WTC11 (cell line): Measurements from ENCODE around the gene PHF10. TPM values are rescaled to one million over a fixed set of nuclear protein-coding genes. Genes with fewer than 3 reads are reported as not detected.

ENCODE experiments used
- ATAC-seq: fragments of 200-7000 bp; cut with Tn5 transposase; 2 replicates; pipeline ENCODE4 v1.10.0; 2021; ENCODE audit warnings: mild to moderate bottlenecking, moderate library complexity
- CTCF ChIA-PET: fragments of 300-600 bp; sonication (Branson Sonifier 250); formaldehyde crosslinking; loops from one replicate; lab custom pipeline; 2021; ENCODE audit warnings: antibody characterized with exemption; lab: Charles Lee
- POLR2A ChIA-PET: fragments of 350-600 bp; sonication (Branson Sonifier 250); formaldehyde crosslinking; loops from one replicate; lab custom pipeline; 2021; ENCODE audit warnings: antibody characterized with exemption; lab: Charles Lee
- DNase-seq: peaks from one replicate; pipeline ENCODE4 v3.0.0; 2021; ENCODE audit warnings: low spot score
- H3K27ac Mint-ChIP-seq: 2 replicates; pipeline ENCODE4 v1.8.0; 2021; ENCODE audit warnings: mixed read lengths
- H3K27me3 Mint-ChIP-seq: 2 replicates; pipeline ENCODE4 v1.8.0; 2021; ENCODE audit warnings: low read depth, mild to moderate bottlenecking, moderate library complexity, mixed read lengths
- H3K36me3 Mint-ChIP-seq: 2 replicates; pipeline ENCODE4 v1.8.0; 2021; ENCODE audit warnings: mixed read lengths
- H3K4me1 Mint-ChIP-seq: 2 replicates; pipeline ENCODE4 v1.8.0; 2022; ENCODE audit warnings: mixed read lengths
- H3K4me3 Mint-ChIP-seq: 2 replicates; pipeline ENCODE4 v1.8.0; 2021; ENCODE audit warnings: mild to moderate bottlenecking, moderate library complexity, mixed read lengths
- H3K9me3 Mint-ChIP-seq: 2 replicates; pipeline ENCODE4 v1.8.0; 2021; ENCODE audit warnings: mixed read lengths
- ESRRA ChIP-seq: sonication (generic); formaldehyde crosslinking; IDR thresholded peaks from 2 replicates; pipeline ENCODE4 v1.8.1; 2022; ENCODE audit warnings: mild to moderate bottlenecking, missing genetic modification reagents, borderline replicate concordance
- FOXJ3 ChIP-seq: sonication (generic); formaldehyde crosslinking; IDR thresholded peaks from 2 replicates; pipeline ENCODE4 v1.9.0; 2021; ENCODE audit warnings: missing genetic modification reagents, mild to moderate bottlenecking, borderline replicate concordance
- FOXP1 ChIP-seq: sonication (generic); formaldehyde crosslinking; IDR thresholded peaks from 2 replicates; pipeline ENCODE4 v1.8.0; 2022; ENCODE audit warnings: missing genetic modification reagents, mild to moderate bottlenecking, moderate library complexity, borderline replicate concordance
- HMGA2 ChIP-seq: fragments of 250-450 bp; sonication (Bioruptor Pico); IDR thresholded peaks from 2 replicates; pipeline ENCODE4 v1.4.0; 2021; ENCODE audit warnings: mild to moderate bottlenecking, moderate library complexity
- MYBL2 ChIP-seq: sonication (generic); formaldehyde crosslinking; IDR thresholded peaks from 2 replicates; pipeline ENCODE4 v1.8.1; 2023; ENCODE audit warnings: mild to moderate bottlenecking, moderate library complexity, missing genetic modification reagents
- NFATC4 ChIP-seq: fragments of 250-450 bp; sonication (Bioruptor Pico); IDR thresholded peaks from 2 replicates; pipeline ENCODE4 v1.9.0; 2021; ENCODE audit warnings: mild to moderate bottlenecking
- NR1H2 ChIP-seq: sonication (generic); formaldehyde crosslinking; IDR thresholded peaks from 2 replicates; pipeline ENCODE4 v1.9.0; 2021; ENCODE audit warnings: mild to moderate bottlenecking, moderate library complexity, missing genetic modification reagents
- OVOL2 ChIP-seq: fragments of 250-450 bp; sonication (Bioruptor Pico); IDR thresholded peaks from 2 replicates; pipeline ENCODE4 v1.9.0; 2021; ENCODE audit warnings: mild to moderate bottlenecking, borderline replicate concordance
- SOX15 ChIP-seq: fragments of 250-450 bp; sonication (Bioruptor Pico); IDR thresholded peaks from 2 replicates; pipeline ENCODE4 v1.9.0; 2021; ENCODE audit warnings: mild to moderate bottlenecking
- TEAD1 ChIP-seq: sonication (generic); formaldehyde crosslinking; IDR thresholded peaks from 2 replicates; pipeline ENCODE4 v1.8.0; 2022; ENCODE audit warnings: mild to moderate bottlenecking, missing genetic modification reagents
- TEAD4 ChIP-seq: sonication (generic); formaldehyde crosslinking; IDR thresholded peaks from 2 replicates; pipeline ENCODE4 v1.8.0; 2022; ENCODE audit warnings: mild to moderate bottlenecking, missing genetic modification reagents
- total RNA-seq: library from RNA; stranded (reverse); gene quantifications from 3 replicates; pipeline ENCODE4 v1.2.3, GENCODE V29; 2021
- TF ChIP-seq, protein P1 (sequence below): fragments of 250-450 bp; sonication (Bioruptor Pico); IDR thresholded peaks from 2 replicates; pipeline ENCODE4 v1.9.0; 2021; ENCODE audit warnings: moderate library complexity, mild to moderate bottlenecking, inconsistent platforms, borderline replicate concordance
- TF ChIP-seq, protein P2 (sequence below): sonication (generic); formaldehyde crosslinking; IDR thresholded peaks from 2 replicates; pipeline ENCODE4 v1.8.1; 2022; ENCODE audit warnings: mild to moderate bottlenecking, missing genetic modification reagents, moderate library complexity, borderline replicate concordance
- TF ChIP-seq, protein P3 (sequence below): sonication (generic); formaldehyde crosslinking; IDR thresholded peaks from 2 replicates; pipeline ENCODE4 v1.8.0; 2022; ENCODE audit warnings: missing genetic modification reagents
- TF ChIP-seq, protein P4 (sequence below): sonication (generic); formaldehyde crosslinking; IDR thresholded peaks from 2 replicates; pipeline ENCODE4 v1.8.0; 2023; ENCODE audit warnings: missing genetic modification reagents
- TF ChIP-seq, protein P5 (sequence below): sonication (generic); formaldehyde crosslinking; IDR thresholded peaks from 2 replicates; pipeline ENCODE4 v1.8.1; 2023; ENCODE audit warnings: mild to moderate bottlenecking, missing genetic modification reagents
- TF ChIP-seq, protein P6 (sequence below): sonication (generic); formaldehyde crosslinking; IDR thresholded peaks from 2 replicates; pipeline ENCODE4 v1.8.1; 2023; ENCODE audit warnings: mild to moderate bottlenecking, moderate library complexity, missing genetic modification reagents
- TF ChIP-seq, protein P7 (sequence below): sonication (generic); formaldehyde crosslinking; IDR thresholded peaks from 2 replicates; pipeline ENCODE4 v1.8.0; 2022; ENCODE audit warnings: mild to moderate bottlenecking, missing genetic modification reagents

Gene PHF10
- total RNA-seq, 1 experiment from 2014 or later: 39.3 TPM

DNA sequence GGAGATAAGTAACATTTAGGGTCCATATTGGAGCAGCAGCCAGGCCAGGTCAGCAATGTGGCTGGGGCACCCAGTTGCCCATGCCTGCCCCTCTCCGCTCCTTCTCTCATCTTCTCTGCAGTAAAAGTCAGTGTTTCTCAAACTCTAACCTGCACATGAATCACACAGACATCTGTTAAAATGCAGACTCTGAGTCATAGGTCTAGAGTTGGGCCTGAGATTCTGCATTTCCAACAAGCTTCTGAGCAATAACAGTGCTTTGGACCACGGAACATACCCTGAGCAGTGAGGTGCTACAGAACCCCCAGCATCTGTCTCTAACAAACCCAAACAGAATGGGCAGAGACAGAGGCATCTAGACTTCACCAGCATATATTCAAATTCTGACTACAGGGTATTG is 10.1 kb downstream of the PHF10 start (continued):
- TF ChIP-seq, protein P1, sequence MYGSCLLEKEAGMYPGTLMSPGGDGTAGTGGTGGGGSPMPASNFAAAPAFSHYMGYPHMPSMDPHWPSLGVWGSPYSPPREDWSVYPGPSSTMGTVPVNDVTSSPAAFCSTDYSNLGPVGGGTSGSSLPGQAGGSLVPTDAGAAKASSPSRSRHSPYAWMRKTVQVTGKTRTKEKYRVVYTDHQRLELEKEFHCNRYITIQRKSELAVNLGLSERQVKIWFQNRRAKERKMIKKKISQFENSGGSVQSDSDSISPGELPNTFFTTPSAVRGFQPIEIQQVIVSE (CRISPR knock-in tag): no peak
- TF ChIP-seq MYBL2 (CRISPR knock-in tag) (no peak), FOXJ3 (CRISPR knock-in tag) (no peak)
- TF ChIP-seq, protein P2, sequence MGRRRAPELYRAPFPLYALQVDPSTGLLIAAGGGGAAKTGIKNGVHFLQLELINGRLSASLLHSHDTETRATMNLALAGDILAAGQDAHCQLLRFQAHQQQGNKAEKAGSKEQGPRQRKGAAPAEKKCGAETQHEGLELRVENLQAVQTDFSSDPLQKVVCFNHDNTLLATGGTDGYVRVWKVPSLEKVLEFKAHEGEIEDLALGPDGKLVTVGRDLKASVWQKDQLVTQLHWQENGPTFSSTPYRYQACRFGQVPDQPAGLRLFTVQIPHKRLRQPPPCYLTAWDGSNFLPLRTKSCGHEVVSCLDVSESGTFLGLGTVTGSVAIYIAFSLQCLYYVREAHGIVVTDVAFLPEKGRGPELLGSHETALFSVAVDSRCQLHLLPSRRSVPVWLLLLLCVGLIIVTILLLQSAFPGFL (CRISPR knock-in tag): no peak
- TF ChIP-seq, protein P3, sequence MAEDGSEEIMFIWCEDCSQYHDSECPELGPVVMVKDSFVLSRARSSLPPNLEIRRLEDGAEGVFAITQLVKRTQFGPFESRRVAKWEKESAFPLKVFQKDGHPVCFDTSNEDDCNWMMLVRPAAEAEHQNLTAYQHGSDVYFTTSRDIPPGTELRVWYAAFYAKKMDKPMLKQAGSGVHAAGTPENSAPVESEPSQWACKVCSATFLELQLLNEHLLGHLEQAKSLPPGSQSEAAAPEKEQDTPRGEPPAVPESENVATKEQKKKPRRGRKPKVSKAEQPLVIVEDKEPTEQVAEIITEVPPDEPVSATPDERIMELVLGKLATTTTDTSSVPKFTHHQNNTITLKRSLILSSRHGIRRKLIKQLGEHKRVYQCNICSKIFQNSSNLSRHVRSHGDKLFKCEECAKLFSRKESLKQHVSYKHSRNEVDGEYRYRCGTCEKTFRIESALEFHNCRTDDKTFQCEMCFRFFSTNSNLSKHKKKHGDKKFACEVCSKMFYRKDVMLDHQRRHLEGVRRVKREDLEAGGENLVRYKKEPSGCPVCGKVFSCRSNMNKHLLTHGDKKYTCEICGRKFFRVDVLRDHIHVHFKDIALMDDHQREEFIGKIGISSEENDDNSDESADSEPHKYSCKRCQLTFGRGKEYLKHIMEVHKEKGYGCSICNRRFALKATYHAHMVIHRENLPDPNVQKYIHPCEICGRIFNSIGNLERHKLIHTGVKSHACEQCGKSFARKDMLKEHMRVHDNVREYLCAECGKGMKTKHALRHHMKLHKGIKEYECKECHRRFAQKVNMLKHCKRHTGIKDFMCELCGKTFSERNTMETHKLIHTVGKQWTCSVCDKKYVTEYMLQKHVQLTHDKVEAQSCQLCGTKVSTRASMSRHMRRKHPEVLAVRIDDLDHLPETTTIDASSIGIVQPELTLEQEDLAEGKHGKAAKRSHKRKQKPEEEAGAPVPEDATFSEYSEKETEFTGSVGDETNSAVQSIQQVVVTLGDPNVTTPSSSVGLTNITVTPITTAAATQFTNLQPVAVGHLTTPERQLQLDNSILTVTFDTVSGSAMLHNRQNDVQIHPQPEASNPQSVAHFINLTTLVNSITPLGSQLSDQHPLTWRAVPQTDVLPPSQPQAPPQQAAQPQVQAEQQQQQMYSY (CRISPR knock-in tag): no peak

DNA sequence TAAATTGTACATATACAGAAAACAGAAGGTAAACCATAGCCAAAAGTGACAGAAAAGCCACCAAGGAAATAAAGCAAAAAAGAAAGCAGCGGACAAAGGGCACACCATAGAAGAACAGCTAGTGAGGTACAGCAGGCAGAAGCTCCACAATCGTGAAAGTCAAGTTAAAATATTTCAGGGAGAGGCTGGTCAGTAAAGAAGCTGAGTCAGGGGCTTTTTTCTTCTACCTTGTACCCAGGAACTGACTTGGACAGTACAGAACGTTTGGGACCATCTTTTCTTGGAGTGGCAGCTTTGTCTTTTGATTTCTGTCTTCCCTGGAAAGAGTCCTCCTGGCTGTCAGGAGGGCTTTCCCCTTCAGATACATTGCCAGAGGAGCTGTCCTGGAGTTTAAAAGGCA is 14.3 kb downstream of the PHF10 start:
- peaks cover 35% of the 10 kb centered on the region for H3K36me3 Mint-ChIP-seq
- no peaks in the 10 kb centered on the region for H3K9me3 Mint-ChIP-seq
- 0 out of 2 replicates have a peak, but pooled peaks cover 1% of the 10 kb centered on the region for H3K4me1 Mint-ChIP-seq
- TF ChIP-seq TEAD4: no peak
- TF ChIP-seq, protein P4, sequence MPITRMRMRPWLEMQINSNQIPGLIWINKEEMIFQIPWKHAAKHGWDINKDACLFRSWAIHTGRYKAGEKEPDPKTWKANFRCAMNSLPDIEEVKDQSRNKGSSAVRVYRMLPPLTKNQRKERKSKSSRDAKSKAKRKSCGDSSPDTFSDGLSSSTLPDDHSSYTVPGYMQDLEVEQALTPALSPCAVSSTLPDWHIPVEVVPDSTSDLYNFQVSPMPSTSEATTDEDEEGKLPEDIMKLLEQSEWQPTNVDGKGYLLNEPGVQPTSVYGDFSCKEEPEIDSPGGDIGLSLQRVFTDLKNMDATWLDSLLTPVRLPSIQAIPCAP: no peak
- no peak for TF ChIP-seq ESRRA (CRISPR knock-in tag)
- no peak for TF ChIP-seq TEAD1
- no peak for TF ChIP-seq FOXP1 (CRISPR knock-in tag)
- TF ChIP-seq HMGA2 (CRISPR knock-in tag): no peak
- TF ChIP-seq, protein P5, sequence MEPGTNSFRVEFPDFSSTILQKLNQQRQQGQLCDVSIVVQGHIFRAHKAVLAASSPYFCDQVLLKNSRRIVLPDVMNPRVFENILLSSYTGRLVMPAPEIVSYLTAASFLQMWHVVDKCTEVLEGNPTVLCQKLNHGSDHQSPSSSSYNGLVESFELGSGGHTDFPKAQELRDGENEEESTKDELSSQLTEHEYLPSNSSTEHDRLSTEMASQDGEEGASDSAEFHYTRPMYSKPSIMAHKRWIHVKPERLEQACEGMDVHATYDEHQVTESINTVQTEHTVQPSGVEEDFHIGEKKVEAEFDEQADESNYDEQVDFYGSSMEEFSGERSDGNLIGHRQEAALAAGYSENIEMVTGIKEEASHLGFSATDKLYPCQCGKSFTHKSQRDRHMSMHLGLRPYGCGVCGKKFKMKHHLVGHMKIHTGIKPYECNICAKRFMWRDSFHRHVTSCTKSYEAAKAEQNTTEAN: no peak
- no peak for TF ChIP-seq OVOL2 (CRISPR knock-in tag)
- TF ChIP-seq SOX15 (CRISPR knock-in tag): no peak
- TF ChIP-seq NR1H2: no peak
- TF ChIP-seq, protein P6, sequence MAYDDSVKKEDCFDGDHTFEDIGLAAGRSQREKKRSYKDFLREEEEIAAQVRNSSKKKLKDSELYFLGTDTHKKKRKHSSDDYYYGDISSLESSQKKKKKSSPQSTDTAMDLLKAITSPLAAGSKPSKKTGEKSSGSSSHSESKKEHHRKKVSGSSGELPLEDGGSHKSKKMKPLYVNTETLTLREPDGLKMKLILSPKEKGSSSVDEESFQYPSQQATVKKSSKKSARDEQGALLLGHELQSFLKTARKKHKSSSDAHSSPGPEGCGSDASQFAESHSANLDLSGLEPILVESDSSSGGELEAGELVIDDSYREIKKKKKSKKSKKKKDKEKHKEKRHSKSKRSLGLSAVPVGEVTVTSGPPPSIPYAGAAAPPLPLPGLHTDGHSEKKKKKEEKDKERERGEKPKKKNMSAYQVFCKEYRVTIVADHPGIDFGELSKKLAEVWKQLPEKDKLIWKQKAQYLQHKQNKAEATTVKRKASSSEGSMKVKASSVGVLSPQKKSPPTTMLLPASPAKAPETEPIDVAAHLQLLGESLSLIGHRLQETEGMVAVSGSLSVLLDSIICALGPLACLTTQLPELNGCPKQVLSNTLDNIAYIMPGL (CRISPR knock-in tag): no peak
- no peak for TF ChIP-seq NFATC4 (CRISPR knock-in tag)
- TF ChIP-seq, protein P7, sequence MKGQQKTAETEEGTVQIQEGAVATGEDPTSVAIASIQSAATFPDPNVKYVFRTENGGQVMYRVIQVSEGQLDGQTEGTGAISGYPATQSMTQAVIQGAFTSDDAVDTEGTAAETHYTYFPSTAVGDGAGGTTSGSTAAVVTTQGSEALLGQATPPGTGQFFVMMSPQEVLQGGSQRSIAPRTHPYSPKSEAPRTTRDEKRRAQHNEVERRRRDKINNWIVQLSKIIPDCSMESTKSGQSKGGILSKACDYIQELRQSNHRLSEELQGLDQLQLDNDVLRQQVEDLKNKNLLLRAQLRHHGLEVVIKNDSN (CRISPR knock-in tag): no peak
- ChIA-PET CTCF (no interaction called here), POLR2A (no interaction called here)
- no peak overlapping the region for H3K27ac Mint-ChIP-seq
- no peak overlapping the region for H3K4me3 Mint-ChIP-seq
- DNase-seq: no peak
- H3K27me3 Mint-ChIP-seq: no peaks in the 10 kb centered on the region
- no peak for ATAC-seq
